ENCODE data around the gene GALNT10.

- TF ChIP-seq POLR2A (IDR thresholded peaks at IDR 0.05), result no peak
- no peak for TF ChIP-seq CTCF (IDR thresholded peaks at IDR 0.05)
Measured at GRCh38 chr5:154267516-154267915, 77.0 kb downstream of the GALNT10 start.

Measured in uterus (tissue), 2 donors.